Endothelial cell of umbilical vein (primary cell): ENCODE results near the gene MSI1. TPM values are rescaled to one million over a fixed set of nuclear protein-coding genes. Genes with fewer than 3 reads are reported as not detected.

Experiments
- BruUV-seq: library from RNA; stranded (reverse); fragments of 400-500 nt; replicated peaks from 2 replicates; lab custom pipeline; 2021; lab: Mats Ljungman, UMichigan
- CTCF ChIA-PET: fragments of 300-600, 350-600 bp; sonication (Branson Sonifier 250); formaldehyde crosslinking; loops from one replicate; lab custom pipeline; 2021; ENCODE audit warnings: antibody characterized with exemption, inconsistent platforms; lab: Charles Lee
- POLR2A ChIA-PET: fragments of 300-600, 350-600 bp; sonication (Branson Sonifier 250); formaldehyde crosslinking; loops from one replicate; lab custom pipeline; 2021; ENCODE audit warnings: antibody characterized with exemption, inconsistent platforms; lab: Charles Lee
- DNase-seq: peaks from one replicate; pipeline ENCODE4 v3.0.0-alpha.2; 2011; ENCODE audit warnings: low read depth, low spot score
- FAIRE-seq: peaks from 2 replicates; lab custom pipeline; 2011; peaks lifted over from hg19 to GRCh38; lab: Jason Lieb, UNC
- H2AFZ ChIP-seq: 2 replicates; pipeline ENCODE4 v1.6.0; 2012; ENCODE audit warnings: low read depth, low read length, control low read depth, inconsistent platforms
- H3K27ac ChIP-seq: 2 replicates; pipeline ENCODE4 v1.5.1; 2011; ENCODE audit warnings: low read depth, mild to moderate bottlenecking, control low read depth, low read length, moderate library complexity; ENCODE audit not compliant: insufficient read depth
- H3K27me3 ChIP-seq, 2 experiments: 2 replicates each; pipeline versions ENCODE4 v1.6.0 to v1.6.1; 2011; ENCODE audit warnings: low read length in 2 of 2, mixed read lengths in 1 of 2; ENCODE audit not compliant: control insufficient read depth in 2 of 2, insufficient read depth in 2 of 2
- H3K36me3 ChIP-seq, 2 experiments: 2 replicates in 1 of 2; 3 replicates in 1 of 2; pipeline ENCODE4 v1.5.1; 2011; ENCODE audit warnings: low read length in 2 of 2, mild to moderate bottlenecking in 1 of 2, moderate library complexity in 1 of 2; ENCODE audit not compliant: control insufficient read depth in 2 of 2, insufficient read depth in 2 of 2; ENCODE audit errors: extremely low read depth in 1 of 2
- H3K4me1 ChIP-seq: 3 replicates; pipeline ENCODE4 v1.5.1; 2011; ENCODE audit warnings: mild to moderate bottlenecking, low read length; ENCODE audit not compliant: control insufficient read depth, insufficient read depth; ENCODE audit errors: extremely low read depth
- H3K4me2 ChIP-seq: 2 replicates; pipeline ENCODE4 v1.6.1; 2011; ENCODE audit warnings: low read length, control low read depth, mixed read lengths; ENCODE audit not compliant: insufficient read depth
- H3K4me3 ChIP-seq, 3 experiments: fragments of 200-600 bp in 1 of 3; sonication (generic), shearing (Covaris generic) in 1 of 3; replicated peaks in 1 of 3; 2 replicates each; pipeline ENCODE4 v1.5.1; 2011 to 2016; ENCODE audit warnings: control low read depth in 3 of 3, low read length in 3 of 3, mild to moderate bottlenecking in 2 of 3, inconsistent platforms in 1 of 3, low read depth in 1 of 3, moderate library complexity in 1 of 3; ENCODE audit not compliant: insufficient read depth in 1 of 3
- H3K79me2 ChIP-seq: 2 replicates; pipeline ENCODE4 v1.6.0; 2012; ENCODE audit warnings: low read length, inconsistent platforms; ENCODE audit not compliant: control insufficient read depth, insufficient read depth
- H3K9ac ChIP-seq: replicated peaks from 2 replicates; pipeline ENCODE3; 2011; ENCODE audit warnings: low read length, control low read depth; ENCODE audit not compliant: insufficient read depth; ENCODE audit errors: extremely low read depth
- H3K9me1 ChIP-seq: replicated peaks from 3 replicates; pipeline ENCODE4 v1.6.0; 2011; ENCODE audit warnings: mild to moderate bottlenecking, low read length; ENCODE audit not compliant: control insufficient read depth, insufficient read depth; ENCODE audit errors: extremely low read depth
- H3K9me3 ChIP-seq: replicated peaks from 2 replicates; pipeline ENCODE4 v1.5.1; 2012; ENCODE audit warnings: low read length, inconsistent platforms; ENCODE audit not compliant: control insufficient read depth, insufficient read depth
- H4K20me1 ChIP-seq: replicated peaks from 2 replicates; pipeline ENCODE3; 2011; ENCODE audit warnings: mild to moderate bottlenecking, low read length; ENCODE audit not compliant: control insufficient read depth, insufficient read depth; ENCODE audit errors: extremely low read depth
- CTCF ChIP-seq, 2 donors: IDR thresholded peaks; 1 replicate in 1 of 2; 2 replicates in 1 of 2; pipeline ENCODE4 v1.5.1; 2011; ENCODE audit warnings: low read length in 2 of 2, mild to moderate bottlenecking in 2 of 2, moderate library complexity in 2 of 2, control low read depth in 1 of 2, inconsistent platforms in 1 of 2, low read depth in 1 of 2; ENCODE audit not compliant: insufficient read depth in 1 of 2; ENCODE audit errors: extremely low read depth in 1 of 2
- FOS ChIP-seq: IDR thresholded peaks from 2 replicates; pipeline ENCODE4 v1.6.1; 2011; ENCODE audit warnings: mild to moderate bottlenecking, low read length, moderate library complexity, borderline replicate concordance; ENCODE audit not compliant: insufficient read depth
- MAX ChIP-seq: IDR thresholded peaks from 2 replicates; pipeline ENCODE4 v1.6.1; 2011; ENCODE audit not compliant: insufficient read depth, insufficient read length
- MYC ChIP-seq: IDR thresholded peaks from one replicate; pipeline ENCODE4 v1.6.1; 2011; ENCODE audit warnings: mild to moderate bottlenecking, low read depth, low read length
- POLR2A ChIP-seq: IDR thresholded peaks from 2 replicates; pipeline ENCODE4 v1.6.1; 2012; ENCODE audit warnings: low read depth, mild to moderate bottlenecking, control low read depth, low read length
- dilution Hi-C: fragments of 300-500 bp; cut with MboI; formaldehyde crosslinking; loops from one replicate; pipeline ENCODE4 v1.15.0; 2019; ENCODE audit warnings: low sequenced_read_pairs; ENCODE audit not compliant: extremely low pct_ligation_motif_present
- intact Hi-C: fragments of 100-400 bp; cut with micrococcal nuclease; formaldehyde crosslinking; loops from one replicate; pipeline ENCODE4 v1.10.0; 2022
- polyA plus RNA-seq, 4 experiments: library from polyadenylated mRNA; depleted of rRNA in 3 of 4; stranded (reverse) in 3 of 4; unstranded in 1 of 4; fragments of >200 nt; gene quantifications; 2 replicates each; pipeline versions ENCODE4 v1.2.1 to v1.2.3, GENCODE V29; 2011 to 2012; ENCODE audit warnings: missing spikeins in 1 of 4
- total RNA-seq: library from RNA; stranded (reverse); gene quantifications from 2 replicates; pipeline ENCODE4 v1.2.3, GENCODE V29; 2021

MSI1 gene
- total and polyA plus RNA-seq, 2 donors (not counting 3 experiments of a cell fraction or from before 2014, with no cell fraction given), result 0.01 TPM; not detected in 1

- no peak overlapping the region for H2AFZ ChIP-seq
Observed at GRCh38 chr12:120356567-120357030, 12.4 kb downstream of the MSI1 start.

More at GRCh38 chr12:120356567-120357030, 12.4 kb downstream of the MSI1 start:
- Histone ChIP-seq H3K36me3 (no peaks in the 10 kb centered on the region), H3K4me1 (no peaks in the 10 kb centered on the region), H4K20me1 (no peaks in the 10 kb centered on the region), H3K79me2 (no peaks in the 10 kb centered on the region), H3K27ac (no peak overlapping the region), H3K9me1 (no peaks in the 10 kb centered on the region), H3K4me2 (no peak overlapping the region), H3K9me3 (no peaks in the 10 kb centered on the region), H3K27me3 (peaks cover 0 to 2% of the 10 kb centered on the region in 2 experiments), H3K4me3 (no peak overlapping the region), H3K9ac (no peak overlapping the region)
- DNase-seq, result peak; percentile 74
- BruUV-seq, result no TSS peak
- POLR2A ChIA-PET, result no interaction called here
- CTCF ChIA-PET, result interaction anchor here (0.6 to 1.7 kb wide), 14 partner anchors 10 to 110 kb away, joined by 3 to 17 read pairs (median 3); partner anchors contain the start of genes COX6A1 and PLA2G1B
- TF ChIP-seq CTCF (IDR thresholded peaks at IDR 0.05; ENCODE audit: extremely low read depth in 1 of 2, insufficient read depth in 1 of 2, low read depth in 1 of 2, low read length in 2 of 2) (peak; percentile 89 to 91), POLR2A (no peak), MAX (no peak), MYC (no peak), FOS (no peak)
- dilution Hi-C loops, result no loop called here
- peak; percentile 94 for FAIRE-seq
- intact Hi-C loops, result loop anchor here (1.0 to 2.0 kb wide), 3 partner anchors 74 to 110 kb away; partner anchors contain the start of gene COX6A1
